Endothelial cell of umbilical vein (primary cell): ENCODE results near the gene BLOC1S4.

Source experiments
- CTCF ChIP-seq, 2 donors: IDR thresholded peaks; 1 replicate in 1 of 2; 2 replicates in 1 of 2; pipeline ENCODE4 v1.5.1; 2011; ENCODE audit warnings: low read length in 2 of 2, mild to moderate bottlenecking in 2 of 2, moderate library complexity in 2 of 2, control low read depth in 1 of 2, inconsistent platforms in 1 of 2, low read depth in 1 of 2; ENCODE audit not compliant: insufficient read depth in 1 of 2; ENCODE audit errors: extremely low read depth in 1 of 2
- EZH2 ChIP-seq: IDR thresholded peaks from 2 replicates; pipeline ENCODE4 v1.6.1; 2012; ENCODE audit warnings: borderline replicate concordance, low read depth, mild to moderate bottlenecking, moderate library complexity, low read length, inconsistent platforms; ENCODE audit not compliant: severe bottlenecking
- FOS ChIP-seq: IDR thresholded peaks from 2 replicates; pipeline ENCODE4 v1.6.1; 2011; ENCODE audit warnings: mild to moderate bottlenecking, low read length, moderate library complexity, borderline replicate concordance; ENCODE audit not compliant: insufficient read depth
- GATA2 ChIP-seq: IDR thresholded peaks from 2 replicates; pipeline ENCODE4 v1.7.0; 2011; ENCODE audit warnings: low read depth, mild to moderate bottlenecking, moderate library complexity, mixed read lengths, low read length; ENCODE audit not compliant: insufficient read length, insufficient read depth
- JUN ChIP-seq: IDR thresholded peaks from 2 replicates; pipeline ENCODE4 v1.6.1; 2011; ENCODE audit warnings: borderline replicate concordance, low read depth; ENCODE audit not compliant: insufficient read length, insufficient read depth
- MAX ChIP-seq: IDR thresholded peaks from 2 replicates; pipeline ENCODE4 v1.6.1; 2011; ENCODE audit not compliant: insufficient read depth, insufficient read length
- MYC ChIP-seq: IDR thresholded peaks from one replicate; pipeline ENCODE4 v1.6.1; 2011; ENCODE audit warnings: mild to moderate bottlenecking, low read depth, low read length
- POLR2A ChIP-seq: IDR thresholded peaks from 2 replicates; pipeline ENCODE4 v1.6.1; 2012; ENCODE audit warnings: low read depth, mild to moderate bottlenecking, control low read depth, low read length
- POLR2AphosphoS5 ChIP-seq: IDR thresholded peaks from 2 replicates; pipeline ENCODE4 v1.6.1; 2012; ENCODE audit warnings: low read depth, mild to moderate bottlenecking, control low read depth, low read length, moderate library complexity; ENCODE audit not compliant: insufficient read depth

- TF ChIP-seq CTCF (IDR thresholded peaks at IDR 0.05; ENCODE audit: extremely low read depth in 1 of 2, insufficient read depth in 1 of 2, low read depth in 1 of 2, low read length in 2 of 2) (no peak), POLR2AphosphoS5 (no peak), POLR2A (no peak), MAX (no peak), JUN (no peak), EZH2 (no peak), GATA2 (no peak), FOS (no peak), MYC (no peak)
Measured at GRCh38 chr4:6727081-6727942, 11.3 kb downstream of the BLOC1S4 start.
